ENCODE results near the gene PKNOX2.

PKNOX2 gene

DNA sequence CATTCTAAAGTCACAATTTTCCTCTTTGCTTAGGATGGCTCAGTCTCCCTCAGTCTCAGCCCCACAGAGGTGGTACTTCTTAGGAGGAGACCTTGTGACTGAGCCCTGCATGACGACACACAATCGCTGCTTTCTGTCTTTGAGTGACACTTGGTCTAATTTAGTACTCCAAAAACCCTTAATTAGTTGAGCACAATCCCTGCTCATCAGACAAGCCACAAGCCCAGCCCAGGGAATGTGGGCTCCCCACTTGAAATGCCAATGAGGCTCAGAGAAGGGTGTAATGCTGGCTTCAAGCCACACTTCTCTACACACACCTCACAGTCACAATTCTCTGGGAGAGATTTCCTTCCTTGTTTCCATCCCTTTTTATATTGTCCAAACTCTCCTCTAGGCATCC lies 229.7 kb downstream of the PKNOX2 start:
- Histone ChIP-seq H3K79me2 (ENCODE audit: insufficient read depth, low read depth) (no peaks in the 10 kb centered on the region), H3K4me3 (IDR thresholded peaks at IDR 0.05; ENCODE audit: insufficient read depth, low read depth, low read length) (no peak overlapping the region), H3K9ac (no peak overlapping the region), H3K27ac (no peak overlapping the region), H4K20me1 (ENCODE audit: insufficient read depth) (no peaks in the 10 kb centered on the region), H3K36me3 (ENCODE audit: insufficient read depth) (no peaks in the 10 kb centered on the region), H3K4me1 (ENCODE audit: low read depth, poor library complexity, severe bottlenecking) (no peaks in the 10 kb centered on the region), H2AFZ (ENCODE audit: low read depth) (no peak overlapping the region), H3K27me3 (ENCODE audit: insufficient read depth, low read depth) (no peaks in the 10 kb centered on the region), H3K4me2 (no peak overlapping the region)
- TF ChIP-seq, protein P1, sequence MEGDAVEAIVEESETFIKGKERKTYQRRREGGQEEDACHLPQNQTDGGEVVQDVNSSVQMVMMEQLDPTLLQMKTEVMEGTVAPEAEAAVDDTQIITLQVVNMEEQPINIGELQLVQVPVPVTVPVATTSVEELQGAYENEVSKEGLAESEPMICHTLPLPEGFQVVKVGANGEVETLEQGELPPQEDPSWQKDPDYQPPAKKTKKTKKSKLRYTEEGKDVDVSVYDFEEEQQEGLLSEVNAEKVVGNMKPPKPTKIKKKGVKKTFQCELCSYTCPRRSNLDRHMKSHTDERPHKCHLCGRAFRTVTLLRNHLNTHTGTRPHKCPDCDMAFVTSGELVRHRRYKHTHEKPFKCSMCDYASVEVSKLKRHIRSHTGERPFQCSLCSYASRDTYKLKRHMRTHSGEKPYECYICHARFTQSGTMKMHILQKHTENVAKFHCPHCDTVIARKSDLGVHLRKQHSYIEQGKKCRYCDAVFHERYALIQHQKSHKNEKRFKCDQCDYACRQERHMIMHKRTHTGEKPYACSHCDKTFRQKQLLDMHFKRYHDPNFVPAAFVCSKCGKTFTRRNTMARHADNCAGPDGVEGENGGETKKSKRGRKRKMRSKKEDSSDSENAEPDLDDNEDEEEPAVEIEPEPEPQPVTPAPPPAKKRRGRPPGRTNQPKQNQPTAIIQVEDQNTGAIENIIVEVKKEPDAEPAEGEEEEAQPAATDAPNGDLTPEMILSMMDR (conservative IDR thresholded peaks at IDR 0.05; ENCODE audit: low read depth, low read length) = no peak

DNA sequence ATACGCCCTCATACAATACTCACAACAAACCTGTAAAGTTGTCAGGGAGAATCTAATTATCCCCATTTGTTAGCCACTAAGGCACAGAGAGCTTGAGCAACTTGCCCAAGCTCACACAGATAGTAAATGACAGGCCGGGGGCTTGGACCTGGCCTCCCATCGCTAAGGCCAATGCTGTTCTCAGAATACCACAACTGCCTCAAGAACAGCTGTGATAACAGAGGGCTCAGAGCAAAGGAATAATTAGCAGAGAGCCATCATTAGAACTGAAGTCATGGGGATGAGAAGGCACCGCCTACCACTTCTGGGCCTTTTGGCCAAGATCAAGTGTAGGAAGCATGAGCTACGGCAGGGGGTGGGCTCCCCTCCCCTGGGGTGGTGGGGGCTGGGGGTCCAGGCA lies 232.9 kb downstream of the PKNOX2 start:
- H3K4me3 ChIP-seq (IDR thresholded peaks at IDR 0.05; ENCODE audit: insufficient read depth, low read depth, low read length) = no peak overlapping the region
- TF ChIP-seq, protein P1 (conservative IDR thresholded peaks at IDR 0.05; ENCODE audit: low read depth, low read length) = no peak

DNA sequence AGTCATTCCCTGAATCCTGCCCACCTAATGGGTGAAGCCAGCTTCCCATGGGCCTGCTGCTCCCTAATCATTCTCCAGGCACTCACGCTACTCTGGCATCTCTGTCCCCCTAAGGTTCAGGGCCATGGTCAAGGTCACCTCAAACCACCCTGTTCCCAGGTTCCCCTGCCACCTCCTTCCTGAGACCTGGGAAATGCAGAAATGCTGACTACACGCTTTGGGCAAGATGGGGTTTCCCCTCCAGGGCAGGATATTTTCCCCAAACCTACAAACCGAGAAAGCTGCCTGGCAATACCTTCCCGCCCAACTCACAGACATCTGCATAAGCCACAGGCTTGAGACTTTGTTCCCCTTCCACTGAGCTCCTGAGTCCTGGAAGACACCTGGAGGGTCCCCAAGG lies 233.9 kb downstream of the PKNOX2 start:
- H3K4me1 ChIP-seq (ENCODE audit: low read depth, poor library complexity, severe bottlenecking) = no peaks in the 10 kb centered on the region
- H3K9ac ChIP-seq = no peak overlapping the region
- no peak overlapping the region for H2AFZ ChIP-seq (ENCODE audit: low read depth)
- no peak overlapping the region for H3K4me3 ChIP-seq (IDR thresholded peaks at IDR 0.05; ENCODE audit: insufficient read depth, low read depth, low read length)
- H3K36me3 ChIP-seq (ENCODE audit: insufficient read depth) = no peaks in the 10 kb centered on the region
- no peaks in the 10 kb centered on the region for H3K27me3 ChIP-seq (ENCODE audit: insufficient read depth, low read depth)
- no peaks in the 10 kb centered on the region for H3K79me2 ChIP-seq (ENCODE audit: insufficient read depth, low read depth)
- no peak overlapping the region for H3K27ac ChIP-seq
- TF ChIP-seq, protein P1 (conservative IDR thresholded peaks at IDR 0.05; ENCODE audit: low read depth, low read length) = no peak
- no peak overlapping the region for H3K4me2 ChIP-seq
- no peaks in the 10 kb centered on the region for H4K20me1 ChIP-seq (ENCODE audit: insufficient read depth)

More for the DNA sequence above, 232.9 kb downstream of the PKNOX2 start:
- H3K9ac ChIP-seq = no peak overlapping the region
- no peaks in the 10 kb centered on the region for H3K36me3 ChIP-seq (ENCODE audit: insufficient read depth)
- no peak overlapping the region for H3K4me2 ChIP-seq
- H4K20me1 ChIP-seq (ENCODE audit: insufficient read depth) = no peaks in the 10 kb centered on the region
- no peaks in the 10 kb centered on the region for H3K79me2 ChIP-seq (ENCODE audit: insufficient read depth, low read depth)
- H2AFZ ChIP-seq (ENCODE audit: low read depth) = no peak overlapping the region
- no peaks in the 10 kb centered on the region for H3K27me3 ChIP-seq (ENCODE audit: insufficient read depth, low read depth)
- no peaks in the 10 kb centered on the region for H3K4me1 ChIP-seq (ENCODE audit: low read depth, poor library complexity, severe bottlenecking)
- no peak overlapping the region for H3K27ac ChIP-seq

DNA sequence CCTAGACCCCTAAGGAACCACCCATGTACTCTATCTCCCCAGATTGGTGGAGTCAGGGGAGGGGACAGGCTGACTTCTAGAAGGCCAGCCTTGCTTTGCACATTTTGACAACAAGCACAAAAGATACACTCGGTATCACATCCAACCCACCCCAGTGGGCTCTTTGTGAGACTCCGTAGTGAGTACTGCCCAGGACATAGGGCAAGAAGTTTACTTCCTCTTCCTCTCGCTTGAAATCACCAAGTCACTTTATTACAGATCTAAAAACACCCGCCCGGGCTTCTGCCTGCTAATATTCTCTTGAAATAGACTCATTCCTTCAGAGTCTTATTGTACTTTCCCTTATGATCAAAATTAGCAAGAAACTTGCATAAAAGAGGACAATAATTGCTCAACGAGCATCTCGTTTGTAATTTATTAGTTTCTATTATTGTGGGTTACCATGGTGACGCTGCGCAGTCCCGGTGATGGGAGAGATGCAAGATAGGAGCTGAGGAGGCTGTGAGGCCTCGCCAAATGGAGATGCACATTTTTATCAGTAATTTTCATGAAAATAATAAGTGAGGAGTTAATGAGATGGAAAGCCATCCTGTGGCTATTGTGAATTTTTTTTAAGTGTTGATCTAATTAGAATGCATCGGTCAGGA lies 234.6 kb downstream of the PKNOX2 start:
- TF ChIP-seq, protein P1 (conservative IDR thresholded peaks at IDR 0.05; ENCODE audit: low read depth, low read length) = no peak
- Histone ChIP-seq H3K79me2 (ENCODE audit: insufficient read depth, low read depth) (no peaks in the 10 kb centered on the region), H3K4me1 (ENCODE audit: low read depth, poor library complexity, severe bottlenecking) (no peaks in the 10 kb centered on the region), H3K4me3 (IDR thresholded peaks at IDR 0.05; ENCODE audit: insufficient read depth, low read depth, low read length) (no peak overlapping the region), H3K36me3 (ENCODE audit: insufficient read depth) (no peaks in the 10 kb centered on the region), H3K4me2 (no peak overlapping the region), H3K27me3 (ENCODE audit: insufficient read depth, low read depth) (no peaks in the 10 kb centered on the region), H3K9ac (no peak overlapping the region), H4K20me1 (ENCODE audit: insufficient read depth) (no peaks in the 10 kb centered on the region), H3K27ac (no peak overlapping the region), H2AFZ (ENCODE audit: low read depth) (no peak overlapping the region)
